Left lung (tissue), 10 donors: ENCODE results near the gene FANCC. TPM values are rescaled to one million over a fixed set of nuclear protein-coding genes. Genes with fewer than 3 reads are reported as not detected.

Experiments used
- ATAC-seq: fragments of 200-7000 bp; cut with Tn5 transposase; one replicate; pipeline ENCODE4 v1.9.1; 2020; ENCODE audit warnings: moderate library complexity
- DNase-seq, 4 donors: peaks; one replicate each; pipeline ENCODE4 v3.0.0-alpha.2; 2013 to 2020
- H3K27ac ChIP-seq, 2 donors: fragments of 200-600 bp; sonication (generic) in 1 of 2; one replicate each; pipeline versions ENCODE4 v1.5.0 to v1.8.0; 2020 to 2021
- H3K27me3 ChIP-seq, 2 donors: fragments of 200-600 bp; sonication (generic) in 1 of 2; one replicate each; pipeline versions ENCODE4 v1.5.0 to v1.8.0; 2020 to 2021
- H3K36me3 ChIP-seq, 2 donors: fragments of 200-600 bp; sonication (generic) in 1 of 2; one replicate each; pipeline versions ENCODE4 v1.5.0 to v1.8.0; 2020 to 2021
- H3K4me1 ChIP-seq, 2 donors: fragments of 200-600 bp; one replicate each; pipeline ENCODE4 v1.8.0; 2021
- H3K4me3 ChIP-seq, 2 donors: fragments of 200-600 bp; sonication (generic) in 1 of 2; one replicate each; pipeline versions ENCODE4 v1.5.0 to v1.8.0; 2020 to 2021; ENCODE audit warnings: mild to moderate bottlenecking in 1 of 2
- H3K9me3 ChIP-seq, 2 donors: fragments of 200-600 bp; sonication (generic) in 1 of 2; one replicate each; pipeline versions ENCODE4 v1.5.0 to v1.8.0; 2020 to 2021
- CTCF ChIP-seq, 2 donors: fragments of 200-600 bp; sonication (generic) in 1 of 2; IDR thresholded peaks; one replicate each; pipeline versions ENCODE4 v1.5.0 to v1.8.0; 2021; ENCODE audit warnings: antibody characterized with exemption in 2 of 2
- intact Hi-C, 2 donors: fragments of 100-400 bp; cut with DNase I; formaldehyde crosslinking; loops; one replicate each; pipeline versions ENCODE4 v1.11.2 to v1.14.2; 2022
- polyA plus RNA-seq, 6 donors: library from polyadenylated mRNA; unstranded; fragments of 120-200 nt; gene quantifications; one replicate each; pipeline ENCODE4 v1.2.1, GENCODE V29; 2013; ENCODE audit not compliant: insufficient read length in 6 of 6
- total RNA-seq, 2 donors: library from RNA; stranded (reverse); fragmentation: NEBNext Ultra II Directional; extraction: Animal tissue kit (Norgen Biotek cat#: 25700); gene quantifications; one replicate each; pipeline ENCODE4 v1.2.1, GENCODE V29; 2021
- donor health status: DM: no; HTN: yes; CAD: no.
- donor health status: DM: no; HTN: no; CAD: no.

FANCC gene
- total and polyA plus RNA-seq, 8 donors = 11.5 to 27.4 (median 25.7) TPM

GRCh38 chr9:95342571-95342970 is 25.1 kb upstream of the FANCC start:
- ATAC-seq = no peak
- H3K9me3 ChIP-seq = peaks cover 0 to 8% of the 10 kb centered on the region in 2 donors
- H3K27me3 ChIP-seq = peaks cover 0 to 6% of the 10 kb centered on the region in 2 donors
- no peak overlapping the region for H3K4me3 ChIP-seq
- H3K4me1 ChIP-seq = no peaks in the 10 kb centered on the region
- no peak overlapping the region for H3K27ac ChIP-seq
- no peak for TF ChIP-seq CTCF (IDR thresholded peaks at IDR 0.05)
- DNase-seq = no peak
- intact Hi-C loops = no loop called here
- H3K36me3 ChIP-seq = no peaks in the 10 kb centered on the region

- Histone ChIP-seq H3K9me3 (peaks cover 0 to 14% of the 10 kb centered on the region in 2 donors), H3K27me3 (no peaks in the 10 kb centered on the region), H3K36me3 (no peaks in the 10 kb centered on the region), H3K4me1 (no peaks in the 10 kb centered on the region), H3K27ac (no peak overlapping the region), H3K4me3 (no peak overlapping the region)
- ATAC-seq = peak; percentile 49
- intact Hi-C loops = no loop called here
- TF ChIP-seq CTCF (IDR thresholded peaks at IDR 0.05) = no peak
- DNase-seq = peak in 2 of 4 donors; percentile 60 to 64
These were observed 23.9 kb upstream of the FANCC start for GRCh38 chr9:95341293-95341962.

GRCh38 chr9:95338243-95338642 is 20.7 kb upstream of the FANCC start:
- Histone ChIP-seq H3K36me3 (no peaks in the 10 kb centered on the region), H3K9me3 (peaks cover 0 to 14% of the 10 kb centered on the region in 2 donors), H3K27me3 (no peaks in the 10 kb centered on the region), H3K4me1 (no peaks in the 10 kb centered on the region), H3K27ac (no peak overlapping the region), H3K4me3 (no peak overlapping the region)
- ATAC-seq = no peak
- no peak for DNase-seq
- intact Hi-C loops = no loop called here
- no peak for TF ChIP-seq CTCF (IDR thresholded peaks at IDR 0.05)

- peaks cover 0 to 3% of the 10 kb centered on the region in 2 donors for H3K27me3 ChIP-seq
- H3K27ac ChIP-seq = no peak overlapping the region
- H3K4me1 ChIP-seq = no peaks in the 10 kb centered on the region
- TF ChIP-seq CTCF (IDR thresholded peaks at IDR 0.05) = peak; percentile 17 to 54
- intact Hi-C loops = no loop called here
- H3K36me3 ChIP-seq = no peaks in the 10 kb centered on the region
- DNase-seq (no peak), ATAC-seq (peak; percentile 47)
- H3K9me3 ChIP-seq = peaks cover 0 to 14% of the 10 kb centered on the region in 2 donors
- no peak overlapping the region for H3K4me3 ChIP-seq
These were observed 18.8 kb upstream of the FANCC start for GRCh38 chr9:95336281-95336680.

- no peak overlapping the region for H3K4me3 ChIP-seq
- TF ChIP-seq CTCF (IDR thresholded peaks at IDR 0.05) = no peak
- ATAC-seq (no peak), DNase-seq (no peak)
- H3K4me1 ChIP-seq = no peaks in the 10 kb centered on the region
- no peak overlapping the region for H3K27ac ChIP-seq
- H3K9me3 ChIP-seq = peaks cover 0 to 14% of the 10 kb centered on the region in 2 donors
- H3K27me3 ChIP-seq = peaks cover 0 to 3% of the 10 kb centered on the region in 2 donors
- intact Hi-C loops = no loop called here
- H3K36me3 ChIP-seq = no peaks in the 10 kb centered on the region
These were observed 15.9 kb upstream of the FANCC start for GRCh38 chr9:95333426-95333825.
